HEK293 (cell line): ENCODE measurements around the gene PPIP5K2.

ENCODE experiments used
- CTCF ChIA-PET: fragments of 350-600 bp; formaldehyde crosslinking; extraction: SDS; loops from one replicate; lab custom pipeline; 2021; ENCODE audit warnings: antibody characterized with exemption; lab: Yijun Ruan, JAX
- POLR2A ChIA-PET: fragments of 300-600 bp; formaldehyde crosslinking; extraction: SDS; loops from one replicate; lab custom pipeline; 2020; ENCODE audit warnings: antibody characterized with exemption, inconsistent platforms; lab: Yijun Ruan, JAX
- H3K27ac ChIP-seq: fragments of 200-500 bp; sonication (Bioruptor generic); 2 replicates; pipeline ENCODE4 v1.5.1; 2014; ENCODE audit warnings: low read depth, low read length, control low read depth, inconsistent platforms; ENCODE audit errors: extremely low read depth
- H3K36me3 ChIP-seq, 2 experiments: fragments of 200-500 bp in 1 of 2; sonication (Bioruptor generic) in 1 of 2; 1 replicate in 1 of 2; 2 replicates in 1 of 2; pipeline ENCODE4 v1.5.1; 2014 to 2017; ENCODE audit warnings: inconsistent platforms in 2 of 2, low read length in 2 of 2; ENCODE audit not compliant: control insufficient read depth in 2 of 2, insufficient read depth in 1 of 2
- H3K4me1 ChIP-seq: fragments of 200-500 bp; sonication (Bioruptor generic); 2 replicates; pipeline ENCODE4 v1.5.1; 2014; ENCODE audit warnings: mild to moderate bottlenecking, low read length, inconsistent platforms; ENCODE audit not compliant: control insufficient read depth, insufficient read depth
- H3K4me3 ChIP-seq: 2 replicates; pipeline ENCODE4 v1.5.1; 2011; ENCODE audit warnings: low read depth, mild to moderate bottlenecking, control low read depth, low read length, moderate library complexity
- H3K9me3 ChIP-seq: fragments of 200-500 bp; sonication (Bioruptor generic); 2 replicates; pipeline ENCODE4 v1.5.1; 2014; ENCODE audit warnings: low read depth, low read length, inconsistent platforms; ENCODE audit not compliant: control insufficient read depth, insufficient read depth
- ATF2 ChIP-seq: fragments of 450-650 bp; formaldehyde crosslinking; IDR thresholded peaks from 2 replicates; pipeline ENCODE4 v1.5.1; 2016; ENCODE audit warnings: missing biosample characterization, missing genetic modification characterization, low read depth
- CTCF ChIP-seq: fragments of 450-650 bp; formaldehyde crosslinking; IDR thresholded peaks from 2 replicates; pipeline ENCODE4 v1.5.1; 2016; ENCODE audit warnings: missing biosample characterization, missing genetic modification characterization
- ELK4 ChIP-seq: IDR thresholded peaks from 2 replicates; pipeline ENCODE4 v1.6.1; 2011; ENCODE audit warnings: mild to moderate bottlenecking, low read depth, low read length, borderline replicate concordance
- HIC1 ChIP-seq: fragments of 450-650 bp; formaldehyde crosslinking; IDR thresholded peaks from 2 replicates; pipeline ENCODE4 v1.5.1; 2016; ENCODE audit warnings: missing biosample characterization, missing genetic modification characterization
- PRDM2 ChIP-seq: fragments of 450-650 bp; formaldehyde crosslinking; IDR thresholded peaks from 2 replicates; pipeline ENCODE4 v1.5.1; 2016; ENCODE audit warnings: missing biosample characterization, missing genetic modification characterization, borderline replicate concordance
- SCRT1 ChIP-seq: fragments of 450-650 bp; formaldehyde crosslinking; IDR thresholded peaks from 2 replicates; pipeline ENCODE4 v1.5.1; 2016; ENCODE audit warnings: missing biosample characterization, missing genetic modification characterization, borderline replicate concordance
- YY2 ChIP-seq: fragments of 450-650 bp; formaldehyde crosslinking; IDR thresholded peaks from 2 replicates; pipeline ENCODE4 v1.5.1; 2016; ENCODE audit warnings: missing biosample characterization, missing genetic modification characterization
- ZBTB1 ChIP-seq: fragments of 450-650 bp; formaldehyde crosslinking; IDR thresholded peaks from 2 replicates; pipeline ENCODE4 v1.5.1; 2016; ENCODE audit warnings: missing biosample characterization, missing genetic modification characterization
- ZBTB6 ChIP-seq: fragments of 450-650 bp; formaldehyde crosslinking; IDR thresholded peaks from 2 replicates; pipeline ENCODE4 v1.5.1; 2017; ENCODE audit warnings: missing biosample characterization, missing genetic modification characterization
- ZNF239 ChIP-seq: fragments of 450-650 bp; formaldehyde crosslinking; IDR thresholded peaks from 2 replicates; pipeline ENCODE4 v1.5.1; 2016; ENCODE audit warnings: missing biosample characterization, missing genetic modification characterization
- ZNF266 ChIP-seq: fragments of 450-650 bp; formaldehyde crosslinking; IDR thresholded peaks from 2 replicates; pipeline ENCODE4 v1.5.1; 2016; ENCODE audit warnings: missing biosample characterization, missing genetic modification characterization, low read depth
- ZNF529 ChIP-seq: fragments of 450-650 bp; formaldehyde crosslinking; IDR thresholded peaks from 2 replicates; pipeline ENCODE4 v1.5.1; 2017; ENCODE audit warnings: missing genetic modification characterization, missing biosample characterization; ENCODE audit not compliant: insufficient replicate concordance
- ZNF560 ChIP-seq: fragments of 450-650 bp; formaldehyde crosslinking; IDR thresholded peaks from 2 replicates; pipeline ENCODE4 v1.5.1; 2017; ENCODE audit warnings: missing biosample characterization, missing genetic modification characterization, borderline replicate concordance
- ZNF621 ChIP-seq: fragments of 450-650 bp; formaldehyde crosslinking; IDR thresholded peaks from 2 replicates; pipeline ENCODE4 v1.5.1; 2017; ENCODE audit warnings: missing biosample characterization, missing genetic modification characterization
- ZNF654 ChIP-seq: fragments of 450-650 bp; formaldehyde crosslinking; IDR thresholded peaks from 2 replicates; pipeline ENCODE4 v1.5.1; 2016; ENCODE audit warnings: low read depth, missing biosample characterization, missing genetic modification characterization
- ZNF776 ChIP-seq: fragments of 450-650 bp; formaldehyde crosslinking; IDR thresholded peaks from 2 replicates; pipeline ENCODE4 v1.5.0; 2017; ENCODE audit warnings: missing biosample characterization, missing genetic modification characterization, borderline replicate concordance

The PPIP5K2 gene

GRCh38 chr5:103111468-103111867 is 8.6 kb upstream of the PPIP5K2 start:
- ChIA-PET POLR2A (interaction anchor here (1.5 kb wide), 1 partner anchor 9 kb away, joined by 4 read pairs; the partner anchor contains the start of genes GIN1 and PPIP5K2), CTCF (no interaction called here)
- H3K27ac ChIP-seq: no peak overlapping the region
- no peaks in the 10 kb centered on the region for H3K36me3 ChIP-seq
- H3K4me1 ChIP-seq: peaks cover 7% of the 10 kb centered on the region
- TF ChIP-seq ZBTB1 (tag by site-specific recombination) (no peak), ZNF529 (tag by site-specific recombination) (no peak), PRDM2 (tag by site-specific recombination) (no peak), HIC1 (no peak), ZNF266 (tag by site-specific recombination) (no peak), ZNF621 (tag by site-specific recombination) (no peak), YY2 (no peak), ZNF560 (no peak), ZBTB6 (no peak), CTCF (no peak), ATF2 (no peak), ELK4 (no peak), ZNF239 (no peak), SCRT1 (tag by site-specific recombination) (no peak), ZNF776 (tag by site-specific recombination) (no peak), ZNF654 (tag by site-specific recombination) (no peak)
- TF ChIP-seq, all 188 proteins: peak for 0
- Histone ChIP-seq H3K9me3 (no peaks in the 10 kb centered on the region), H3K4me3 (no peak overlapping the region)
